SH-SY5Y (cell line): ENCODE data around the gene C1QTNF12.

ENCODE experiments used
- GATA2 ChIP-seq: IDR thresholded peaks from 2 replicates; pipeline ENCODE4 v1.6.1; 2011; ENCODE audit warnings: mild to moderate bottlenecking, low read depth, low read length
- GATA3 ChIP-seq: IDR thresholded peaks from 2 replicates; pipeline ENCODE4 v1.6.1; 2011; ENCODE audit warnings: low read depth, mild to moderate bottlenecking, low read length, moderate library complexity

GRCh38 chr1:1282998-1283397 lies 36.5 kb upstream of the C1QTNF12 start:
- TF ChIP-seq GATA2 (no peak), GATA3 (no peak)
